ENCODE measurements around the gene DLG5. TPM values are rescaled to one million over a fixed set of nuclear protein-coding genes. Genes with fewer than 3 reads are reported as not detected.

Gene DLG5
- polyA plus RNA-seq, 1 of the 3 experiments (the other 2 are of a cell fraction), result 31.3 TPM

DNA sequence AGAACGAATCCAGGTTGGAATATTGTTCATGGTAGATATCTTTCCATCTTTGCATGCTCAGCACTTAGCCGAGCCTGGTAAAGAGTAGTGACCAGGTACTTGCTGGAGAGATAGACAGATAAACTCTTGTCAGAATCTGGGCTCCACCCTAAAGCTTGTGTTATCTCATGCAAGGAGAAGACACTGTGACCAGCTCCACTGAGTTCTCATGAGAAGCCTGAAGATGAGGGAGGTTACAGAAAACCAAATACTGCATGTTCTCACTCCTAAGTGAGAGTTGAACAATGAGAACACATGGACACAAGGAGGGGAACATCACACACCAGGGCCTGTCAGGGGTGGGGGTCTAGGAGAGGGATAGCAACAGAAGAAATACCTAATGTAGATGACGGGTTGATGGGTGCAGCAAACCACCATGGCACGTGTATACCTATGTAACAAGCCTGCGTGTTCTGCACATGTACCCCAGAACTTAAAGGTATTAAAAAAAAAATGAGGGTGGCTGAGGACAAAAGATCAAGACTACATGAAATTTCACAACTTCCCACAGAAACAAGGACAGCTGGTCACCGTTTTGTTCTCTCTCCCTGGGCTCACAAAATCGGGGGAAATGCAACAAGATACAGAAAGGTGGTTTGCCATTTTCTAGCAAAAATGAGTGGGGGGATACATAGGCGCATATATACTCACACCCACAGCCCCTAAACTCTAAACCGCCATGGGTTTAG is 17.4 kb downstream of the DLG5 start:
- H2AFZ ChIP-seq (ENCODE audit: low read depth), result no peak overlapping the region
- peaks cover 5% of the 10 kb centered on the region for H3F3A ChIP-seq (replicated peaks; ENCODE audit: insufficient read depth)
- H3K79me2 ChIP-seq (ENCODE audit: insufficient read depth), result peaks cover 99% of the 10 kb centered on the region
- H3K4me2 ChIP-seq, result no peak overlapping the region
- no peak overlapping the region for H3K4me3 ChIP-seq (ENCODE audit: low read depth in 2 of 2, low read length in 1 of 2)
- WGBS (ENCODE audit: low lambda C conversion rate), result 85% methylated on average over 9 of the region's 9 CpGs
- no peaks in the 10 kb centered on the region for H3K9me2 ChIP-seq
- TF ChIP-seq, protein P1, sequence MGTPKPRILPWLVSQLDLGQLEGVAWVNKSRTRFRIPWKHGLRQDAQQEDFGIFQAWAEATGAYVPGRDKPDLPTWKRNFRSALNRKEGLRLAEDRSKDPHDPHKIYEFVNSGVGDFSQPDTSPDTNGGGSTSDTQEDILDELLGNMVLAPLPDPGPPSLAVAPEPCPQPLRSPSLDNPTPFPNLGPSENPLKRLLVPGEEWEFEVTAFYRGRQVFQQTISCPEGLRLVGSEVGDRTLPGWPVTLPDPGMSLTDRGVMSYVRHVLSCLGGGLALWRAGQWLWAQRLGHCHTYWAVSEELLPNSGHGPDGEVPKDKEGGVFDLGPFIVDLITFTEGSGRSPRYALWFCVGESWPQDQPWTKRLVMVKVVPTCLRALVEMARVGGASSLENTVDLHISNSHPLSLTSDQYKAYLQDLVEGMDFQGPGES (IDR thresholded peaks at IDR 0.05; ENCODE audit: low read depth, low read length), result no peak
- TF ChIP-seq RFX5 (IDR thresholded peaks at IDR 0.05; ENCODE audit: low read length) (no peak), NRF1 (IDR thresholded peaks at IDR 0.05; ENCODE audit: low read depth, low read length) (no peak), NFIC (IDR thresholded peaks at IDR 0.05; ENCODE audit: borderline replicate concordance) (no peak), RCOR1 (IDR thresholded peaks at IDR 0.05; ENCODE audit: low read length) (no peak), RAD21 (IDR thresholded peaks at IDR 0.05; ENCODE audit: low read length) (no peak), EP300 (IDR thresholded peaks at IDR 0.05; ENCODE audit: borderline replicate concordance in 1 of 2, low read depth in 1 of 2, low read length in 1 of 2) (no peak), MXI1 (IDR thresholded peaks at IDR 0.05; ENCODE audit: low read depth, low read length) (no peak), GATA2 (CRISPR knock-in tag; IDR thresholded peaks at IDR 0.05) (no peak), TEAD4 (IDR thresholded peaks at IDR 0.05; ENCODE audit: borderline replicate concordance, insufficient read depth) (no peak), FOXJ3 (CRISPR knock-in tag; IDR thresholded peaks at IDR 0.05) (no peak)
- TF ChIP-seq, protein P2, sequence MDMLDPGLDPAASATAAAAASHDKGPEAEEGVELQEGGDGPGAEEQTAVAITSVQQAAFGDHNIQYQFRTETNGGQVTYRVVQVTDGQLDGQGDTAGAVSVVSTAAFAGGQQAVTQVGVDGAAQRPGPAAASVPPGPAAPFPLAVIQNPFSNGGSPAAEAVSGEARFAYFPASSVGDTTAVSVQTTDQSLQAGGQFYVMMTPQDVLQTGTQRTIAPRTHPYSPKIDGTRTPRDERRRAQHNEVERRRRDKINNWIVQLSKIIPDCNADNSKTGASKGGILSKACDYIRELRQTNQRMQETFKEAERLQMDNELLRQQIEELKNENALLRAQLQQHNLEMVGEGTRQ (IDR thresholded peaks at IDR 0.05; ENCODE audit: borderline replicate concordance, low read depth, low read length), result no peak
- TF ChIP-seq, protein P3, sequence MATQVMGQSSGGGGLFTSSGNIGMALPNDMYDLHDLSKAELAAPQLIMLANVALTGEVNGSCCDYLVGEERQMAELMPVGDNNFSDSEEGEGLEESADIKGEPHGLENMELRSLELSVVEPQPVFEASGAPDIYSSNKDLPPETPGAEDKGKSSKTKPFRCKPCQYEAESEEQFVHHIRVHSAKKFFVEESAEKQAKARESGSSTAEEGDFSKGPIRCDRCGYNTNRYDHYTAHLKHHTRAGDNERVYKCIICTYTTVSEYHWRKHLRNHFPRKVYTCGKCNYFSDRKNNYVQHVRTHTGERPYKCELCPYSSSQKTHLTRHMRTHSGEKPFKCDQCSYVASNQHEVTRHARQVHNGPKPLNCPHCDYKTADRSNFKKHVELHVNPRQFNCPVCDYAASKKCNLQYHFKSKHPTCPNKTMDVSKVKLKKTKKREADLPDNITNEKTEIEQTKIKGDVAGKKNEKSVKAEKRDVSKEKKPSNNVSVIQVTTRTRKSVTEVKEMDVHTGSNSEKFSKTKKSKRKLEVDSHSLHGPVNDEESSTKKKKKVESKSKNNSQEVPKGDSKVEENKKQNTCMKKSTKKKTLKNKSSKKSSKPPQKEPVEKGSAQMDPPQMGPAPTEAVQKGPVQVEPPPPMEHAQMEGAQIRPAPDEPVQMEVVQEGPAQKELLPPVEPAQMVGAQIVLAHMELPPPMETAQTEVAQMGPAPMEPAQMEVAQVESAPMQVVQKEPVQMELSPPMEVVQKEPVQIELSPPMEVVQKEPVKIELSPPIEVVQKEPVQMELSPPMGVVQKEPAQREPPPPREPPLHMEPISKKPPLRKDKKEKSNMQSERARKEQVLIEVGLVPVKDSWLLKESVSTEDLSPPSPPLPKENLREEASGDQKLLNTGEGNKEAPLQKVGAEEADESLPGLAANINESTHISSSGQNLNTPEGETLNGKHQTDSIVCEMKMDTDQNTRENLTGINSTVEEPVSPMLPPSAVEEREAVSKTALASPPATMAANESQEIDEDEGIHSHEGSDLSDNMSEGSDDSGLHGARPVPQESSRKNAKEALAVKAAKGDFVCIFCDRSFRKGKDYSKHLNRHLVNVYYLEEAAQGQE (IDR thresholded peaks at IDR 0.05; ENCODE audit: low read depth, low read length), result no peak
- TF ChIP-seq, protein P4, sequence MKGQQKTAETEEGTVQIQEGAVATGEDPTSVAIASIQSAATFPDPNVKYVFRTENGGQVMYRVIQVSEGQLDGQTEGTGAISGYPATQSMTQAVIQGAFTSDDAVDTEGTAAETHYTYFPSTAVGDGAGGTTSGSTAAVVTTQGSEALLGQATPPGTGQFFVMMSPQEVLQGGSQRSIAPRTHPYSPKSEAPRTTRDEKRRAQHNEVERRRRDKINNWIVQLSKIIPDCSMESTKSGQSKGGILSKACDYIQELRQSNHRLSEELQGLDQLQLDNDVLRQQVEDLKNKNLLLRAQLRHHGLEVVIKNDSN (IDR thresholded peaks at IDR 0.05; ENCODE audit: borderline replicate concordance, low read depth), result no peak
- H3K27me3 ChIP-seq (ENCODE audit: insufficient read depth), result no peaks in the 10 kb centered on the region
- no peaks in the 10 kb centered on the region for H3K9me3 ChIP-seq
- POLR2A ChIA-PET, result no interaction called here
- H3K9ac ChIP-seq, result no peak overlapping the region
- peaks cover 95% of the 10 kb centered on the region for H4K20me1 ChIP-seq (ENCODE audit: insufficient read depth)
- CTCF ChIA-PET, result interaction anchor here (1.0 kb wide), 4 partner anchors 9 to 120 kb away, joined by 3 to 4 read pairs (median 3); partner anchors contain the start of gene POLR3A
- no peaks in the 10 kb centered on the region for H3K36me3 ChIP-seq (replicated peaks in 1 of 2; ENCODE audit: control insufficient read depth in 1 of 2, insufficient read depth in 2 of 2, low read length in 1 of 2)
- no peak for DNase-seq
- peaks cover 15 to 23% of the 10 kb centered on the region in 2 experiments; a peak in 2 of 4 replicates for H3K4me1 ChIP-seq (ENCODE audit: control insufficient read depth in 1 of 2, insufficient read depth in 2 of 2, low read depth in 1 of 2, low read length in 1 of 2)
- H3K27ac ChIP-seq (ENCODE audit: low read depth in 2 of 2, low read length in 1 of 2), result no peak overlapping the region; a peak in 1 of 4 replicates
